ENCODE measurements around the gene BASP1.

The BASP1 gene

DNA sequence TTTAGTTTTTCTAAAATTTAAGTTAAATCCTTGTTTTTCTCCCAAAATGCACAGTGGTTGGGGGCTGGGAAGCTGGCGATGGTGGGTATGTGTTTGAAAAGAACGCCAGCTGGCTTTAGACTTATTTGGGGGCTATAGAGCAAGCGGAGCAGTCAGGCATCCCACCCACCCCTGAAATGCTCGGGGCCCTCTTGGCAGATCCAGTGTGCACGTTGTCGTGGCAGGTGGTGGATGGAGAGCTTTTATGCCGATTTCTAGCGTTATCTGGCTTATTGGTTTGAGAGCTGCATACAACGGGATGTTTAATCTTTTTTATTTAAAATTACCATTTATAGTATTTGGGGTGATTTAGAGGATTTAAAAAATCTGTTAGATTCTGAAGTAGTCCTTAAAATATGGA is 8.1 kb downstream of the BASP1 start:
- Histone ChIP-seq H3K27me3 (ENCODE audit: low read depth, low read length) (no peaks in the 10 kb centered on the region), H3K9me3 (ENCODE audit: control insufficient read depth in 1 of 2, low read length in 2 of 2) (no peaks in the 10 kb centered on the region)

DNA sequence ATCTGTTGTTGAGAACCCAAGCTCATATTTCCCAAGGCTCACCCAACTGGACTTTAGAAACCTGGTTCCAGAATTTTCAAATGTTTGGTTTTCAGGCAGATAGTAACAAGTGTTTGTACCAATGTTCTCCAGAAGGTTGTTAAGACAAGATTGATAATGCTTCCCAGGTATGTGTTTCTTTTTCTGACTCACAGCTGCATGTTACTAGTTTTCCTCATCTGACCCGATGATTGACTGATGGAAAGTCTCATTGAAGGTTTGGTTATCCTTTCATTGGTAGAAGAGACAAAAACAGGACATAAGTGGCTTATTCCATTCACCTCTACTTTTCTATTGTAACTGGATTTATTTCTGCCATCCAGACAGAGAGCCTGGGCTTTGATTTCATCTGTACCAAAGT is 10.4 kb downstream of the BASP1 start:
- Histone ChIP-seq H3K27ac (ENCODE audit: low read length) (no peak overlapping the region), H3K36me3 (ENCODE audit: control insufficient read depth in 1 of 2, insufficient read depth in 2 of 2, low read length in 2 of 2) (no peaks in the 10 kb centered on the region), H3K27me3 (ENCODE audit: low read depth, low read length) (no peaks in the 10 kb centered on the region), H3K4me3 (ENCODE audit: low read depth in 1 of 2, low read length in 2 of 2) (no peak overlapping the region), H3K4me1 (ENCODE audit: control insufficient read depth in 1 of 2, insufficient read depth in 2 of 2, low read length in 2 of 2) (no peaks in the 10 kb centered on the region), H3K9me3 (ENCODE audit: control insufficient read depth in 1 of 2, low read length in 2 of 2) (no peaks in the 10 kb centered on the region)

More for the DNA sequence above, 8.1 kb downstream of the BASP1 start:
- no peak overlapping the region for H3K4me3 ChIP-seq (ENCODE audit: low read depth in 1 of 2, low read length in 2 of 2)
- no peaks in the 10 kb centered on the region for H3K36me3 ChIP-seq (ENCODE audit: control insufficient read depth in 1 of 2, insufficient read depth in 2 of 2, low read length in 2 of 2)
- no peak overlapping the region for H3K27ac ChIP-seq (ENCODE audit: low read length)
- H3K4me1 ChIP-seq (ENCODE audit: control insufficient read depth in 1 of 2, insufficient read depth in 2 of 2, low read length in 2 of 2): no peaks in the 10 kb centered on the region

DNA sequence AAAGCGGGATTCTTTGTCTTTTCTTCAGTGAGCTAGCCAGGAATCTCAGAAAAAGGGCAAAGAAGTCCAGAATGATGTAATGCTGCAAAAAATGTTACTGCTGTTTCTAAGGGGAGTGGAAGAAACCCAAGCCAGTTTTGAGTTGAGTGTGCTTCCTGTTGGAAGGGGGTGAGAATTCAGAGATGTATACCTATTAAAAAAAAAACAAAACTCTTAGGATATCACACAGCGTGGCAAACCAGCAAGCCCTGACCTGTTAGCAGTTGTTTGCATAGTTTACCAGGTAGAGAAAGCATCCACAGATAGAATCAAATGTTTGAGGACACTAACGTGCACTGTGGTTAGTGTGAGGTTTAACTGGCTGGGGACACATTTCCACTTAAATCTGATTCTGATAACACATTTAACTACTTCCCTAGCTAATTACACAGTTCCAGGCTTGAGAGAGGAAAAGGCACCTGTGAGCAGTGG is 11.4 kb downstream of the BASP1 start:
- Histone ChIP-seq H3K4me1 (ENCODE audit: control insufficient read depth in 1 of 2, insufficient read depth in 2 of 2, low read length in 2 of 2) (no peaks in the 10 kb centered on the region), H3K9me3 (ENCODE audit: control insufficient read depth in 1 of 2, low read length in 2 of 2) (no peaks in the 10 kb centered on the region), H3K36me3 (ENCODE audit: control insufficient read depth in 1 of 2, insufficient read depth in 2 of 2, low read length in 2 of 2) (no peaks in the 10 kb centered on the region), H3K27me3 (ENCODE audit: low read depth, low read length) (no peaks in the 10 kb centered on the region), H3K4me3 (ENCODE audit: low read depth in 1 of 2, low read length in 2 of 2) (no peak overlapping the region), H3K27ac (ENCODE audit: low read length) (no peak overlapping the region)

DNA sequence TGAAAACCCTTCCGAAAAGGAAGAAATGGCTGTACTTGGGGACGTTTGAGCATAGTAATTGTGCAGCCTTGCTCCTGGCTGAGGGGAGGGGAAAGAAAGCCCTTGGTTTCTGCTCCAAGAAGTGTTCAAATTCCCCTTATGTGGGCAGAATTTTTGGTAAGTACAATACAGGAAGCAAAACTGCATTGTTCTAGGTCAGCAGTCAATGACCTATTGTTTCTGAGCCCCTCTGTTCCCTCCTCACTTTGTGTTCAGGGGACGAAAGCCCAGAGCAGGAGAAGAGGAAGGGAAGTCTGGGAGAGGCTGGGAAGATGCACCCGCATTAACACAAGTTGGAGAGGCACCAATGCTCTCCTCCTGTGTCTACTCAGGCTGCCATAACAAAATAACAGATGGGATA is 11.9 kb downstream of the BASP1 start:
- no peak overlapping the region for H3K4me3 ChIP-seq (ENCODE audit: low read depth in 1 of 2, low read length in 2 of 2)
- H3K36me3 ChIP-seq (ENCODE audit: control insufficient read depth in 1 of 2, insufficient read depth in 2 of 2, low read length in 2 of 2): no peaks in the 10 kb centered on the region
- no peaks in the 10 kb centered on the region for H3K4me1 ChIP-seq (ENCODE audit: control insufficient read depth in 1 of 2, insufficient read depth in 2 of 2, low read length in 2 of 2)
- no peak overlapping the region for H3K27ac ChIP-seq (ENCODE audit: low read length)
- H3K27me3 ChIP-seq (ENCODE audit: low read depth, low read length): no peaks in the 10 kb centered on the region
- no peaks in the 10 kb centered on the region for H3K9me3 ChIP-seq (ENCODE audit: control insufficient read depth in 1 of 2, low read length in 2 of 2)

DNA sequence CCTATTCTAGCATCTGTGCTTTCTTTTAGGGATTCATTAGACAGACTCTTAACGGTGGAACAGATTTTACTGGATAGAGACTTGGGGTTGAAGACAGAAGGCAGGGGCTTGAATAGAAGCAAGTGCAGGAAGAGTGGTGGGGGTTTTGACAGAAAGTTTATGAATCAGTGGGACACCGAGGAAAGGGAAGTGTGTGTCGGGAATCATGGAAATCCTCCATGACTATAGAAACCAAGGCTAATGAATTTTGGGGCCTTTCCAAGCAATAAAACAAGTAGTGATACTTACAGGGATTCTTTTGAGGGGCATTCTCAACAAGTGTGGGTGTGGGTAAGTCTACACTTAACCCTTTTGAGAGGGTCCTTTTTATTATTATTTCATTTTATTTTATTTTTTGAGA is 12.8 kb downstream of the BASP1 start:
- H3K27ac ChIP-seq (ENCODE audit: low read length): no peak overlapping the region
- no peaks in the 10 kb centered on the region for H3K4me1 ChIP-seq (ENCODE audit: control insufficient read depth in 1 of 2, insufficient read depth in 2 of 2, low read length in 2 of 2)
- H3K9me3 ChIP-seq (ENCODE audit: control insufficient read depth in 1 of 2, low read length in 2 of 2): no peaks in the 10 kb centered on the region
- no peak overlapping the region for H3K4me3 ChIP-seq (ENCODE audit: low read depth in 1 of 2, low read length in 2 of 2)
- H3K36me3 ChIP-seq (ENCODE audit: control insufficient read depth in 1 of 2, insufficient read depth in 2 of 2, low read length in 2 of 2): no peaks in the 10 kb centered on the region
- H3K27me3 ChIP-seq (ENCODE audit: low read depth, low read length): no peaks in the 10 kb centered on the region

DNA sequence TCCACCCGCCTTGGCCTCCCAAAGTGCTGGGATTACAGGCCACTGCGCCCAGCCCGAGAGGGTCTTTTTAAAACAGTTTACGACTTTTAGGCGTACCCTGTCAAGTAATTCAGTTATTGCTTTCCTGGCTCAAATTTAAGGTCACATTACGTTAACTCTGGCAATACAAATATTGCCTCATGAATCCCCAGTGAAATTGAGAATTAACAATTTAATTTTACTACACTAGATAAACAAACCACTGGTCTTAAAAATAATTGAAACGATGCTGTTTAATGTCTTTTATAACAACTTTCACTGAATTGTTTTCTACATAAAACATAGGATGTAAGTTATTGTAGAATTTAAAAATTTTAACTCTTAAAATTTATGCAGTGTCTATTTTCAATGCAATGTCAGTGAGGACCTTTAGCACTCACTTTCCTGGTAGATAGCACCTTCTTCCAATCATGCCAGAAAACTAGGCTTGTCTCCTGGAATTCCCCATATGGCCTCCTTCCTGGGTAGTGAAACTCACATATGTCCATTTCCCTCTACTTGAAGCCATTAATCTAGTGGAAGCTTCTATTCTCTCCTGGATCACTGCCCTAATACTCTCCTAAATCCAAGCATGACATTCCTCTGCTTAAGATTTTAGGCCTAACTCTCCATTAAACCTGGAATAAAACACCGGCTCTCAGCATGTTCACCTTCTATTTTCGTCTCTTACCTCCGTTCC is 13.5 kb downstream of the BASP1 start:
- no peak overlapping the region for H3K4me3 ChIP-seq (ENCODE audit: low read depth in 1 of 2, low read length in 2 of 2)
- H3K27ac ChIP-seq (ENCODE audit: low read length): no peak overlapping the region
- H3K9me3 ChIP-seq (ENCODE audit: control insufficient read depth in 1 of 2, low read length in 2 of 2): no peaks in the 10 kb centered on the region
- H3K36me3 ChIP-seq (ENCODE audit: control insufficient read depth in 1 of 2, insufficient read depth in 2 of 2, low read length in 2 of 2): no peaks in the 10 kb centered on the region
- no peaks in the 10 kb centered on the region for H3K4me1 ChIP-seq (ENCODE audit: control insufficient read depth in 1 of 2, insufficient read depth in 2 of 2, low read length in 2 of 2)
- no peaks in the 10 kb centered on the region for H3K27me3 ChIP-seq (ENCODE audit: low read depth, low read length)

DNA sequence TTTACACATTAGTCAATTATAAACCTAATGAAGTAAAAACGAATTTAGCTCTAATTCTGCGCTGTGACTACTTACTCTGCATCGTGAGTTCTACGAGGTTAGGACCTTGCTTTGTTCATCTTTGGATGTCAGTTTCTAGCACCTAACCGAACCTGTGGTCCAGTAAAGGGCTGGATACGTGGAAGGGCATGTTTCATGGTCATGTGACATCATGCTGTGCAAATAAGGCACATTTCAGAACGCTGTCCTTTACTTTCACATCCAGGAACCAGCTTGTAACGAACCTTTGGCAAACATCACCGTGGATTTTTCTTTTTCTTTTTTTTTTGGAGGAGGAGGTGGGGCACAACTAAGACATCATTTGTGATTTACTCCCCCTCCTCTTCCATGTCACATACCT is 15.0 kb downstream of the BASP1 start:
- H3K4me1 ChIP-seq (ENCODE audit: control insufficient read depth in 1 of 2, insufficient read depth in 2 of 2, low read length in 2 of 2): no peaks in the 10 kb centered on the region
- H3K27me3 ChIP-seq (ENCODE audit: low read depth, low read length): no peaks in the 10 kb centered on the region
- H3K9me3 ChIP-seq (ENCODE audit: control insufficient read depth in 1 of 2, low read length in 2 of 2): no peaks in the 10 kb centered on the region
- no peaks in the 10 kb centered on the region for H3K36me3 ChIP-seq (ENCODE audit: control insufficient read depth in 1 of 2, insufficient read depth in 2 of 2, low read length in 2 of 2)
- no peak overlapping the region for H3K27ac ChIP-seq (ENCODE audit: low read length)
- no peak overlapping the region for H3K4me3 ChIP-seq (ENCODE audit: low read depth in 1 of 2, low read length in 2 of 2)

DNA sequence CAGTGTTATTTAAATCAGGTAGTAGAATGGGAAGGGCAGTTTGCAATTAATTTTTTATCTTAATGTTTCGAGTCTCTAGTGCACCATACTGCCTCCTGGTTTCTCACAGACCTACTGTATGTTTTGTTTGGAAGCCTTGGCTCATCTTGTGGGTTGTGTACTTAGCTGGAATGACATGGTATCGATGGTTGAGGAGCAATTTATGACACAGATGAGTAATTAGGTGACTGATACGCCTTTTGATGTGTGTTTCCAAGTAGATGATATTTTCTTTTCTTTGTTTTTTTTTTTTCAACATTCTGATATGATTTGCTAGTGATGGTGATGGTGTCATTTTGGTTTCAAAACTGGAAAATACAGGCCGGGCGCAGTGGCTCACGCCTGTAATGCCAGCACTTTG is 16.1 kb downstream of the BASP1 start:
- H3K4me1 ChIP-seq (ENCODE audit: control insufficient read depth in 1 of 2, insufficient read depth in 2 of 2, low read length in 2 of 2): no peaks in the 10 kb centered on the region
- H3K27ac ChIP-seq (ENCODE audit: low read length): no peak overlapping the region
- H3K36me3 ChIP-seq (ENCODE audit: control insufficient read depth in 1 of 2, insufficient read depth in 2 of 2, low read length in 2 of 2): no peaks in the 10 kb centered on the region
- H3K9me3 ChIP-seq (ENCODE audit: control insufficient read depth in 1 of 2, low read length in 2 of 2): no peaks in the 10 kb centered on the region
- H3K4me3 ChIP-seq (ENCODE audit: low read depth in 1 of 2, low read length in 2 of 2): no peak overlapping the region
- H3K27me3 ChIP-seq (ENCODE audit: low read depth, low read length): no peaks in the 10 kb centered on the region

DNA sequence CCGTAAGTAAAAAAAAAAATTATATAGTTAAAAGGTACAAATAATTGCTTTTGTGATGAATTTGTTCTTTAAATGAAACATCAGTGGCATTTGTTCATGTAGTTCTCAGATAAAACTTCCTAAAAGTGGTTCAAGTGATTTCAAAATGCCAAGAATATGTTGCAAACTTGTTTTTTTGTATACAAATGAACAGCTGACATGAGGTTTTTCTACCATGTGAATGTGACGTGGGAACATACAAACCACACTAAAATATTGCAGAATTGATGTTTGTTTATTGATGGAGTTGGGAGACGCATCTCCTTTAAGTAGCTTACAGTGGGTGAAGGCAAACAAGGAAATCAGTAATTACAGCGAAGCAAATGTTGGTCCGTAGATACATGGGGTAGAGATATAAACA is 16.9 kb downstream of the BASP1 start:
- no peaks in the 10 kb centered on the region for H3K27me3 ChIP-seq (ENCODE audit: low read depth, low read length)
- no peaks in the 10 kb centered on the region for H3K9me3 ChIP-seq (ENCODE audit: control insufficient read depth in 1 of 2, low read length in 2 of 2)
- H3K27ac ChIP-seq (ENCODE audit: low read length): no peak overlapping the region
- no peaks in the 10 kb centered on the region for H3K4me1 ChIP-seq (ENCODE audit: control insufficient read depth in 1 of 2, insufficient read depth in 2 of 2, low read length in 2 of 2)
- no peak overlapping the region for H3K4me3 ChIP-seq (ENCODE audit: low read depth in 1 of 2, low read length in 2 of 2)
- no peaks in the 10 kb centered on the region for H3K36me3 ChIP-seq (ENCODE audit: control insufficient read depth in 1 of 2, insufficient read depth in 2 of 2, low read length in 2 of 2)

DNA sequence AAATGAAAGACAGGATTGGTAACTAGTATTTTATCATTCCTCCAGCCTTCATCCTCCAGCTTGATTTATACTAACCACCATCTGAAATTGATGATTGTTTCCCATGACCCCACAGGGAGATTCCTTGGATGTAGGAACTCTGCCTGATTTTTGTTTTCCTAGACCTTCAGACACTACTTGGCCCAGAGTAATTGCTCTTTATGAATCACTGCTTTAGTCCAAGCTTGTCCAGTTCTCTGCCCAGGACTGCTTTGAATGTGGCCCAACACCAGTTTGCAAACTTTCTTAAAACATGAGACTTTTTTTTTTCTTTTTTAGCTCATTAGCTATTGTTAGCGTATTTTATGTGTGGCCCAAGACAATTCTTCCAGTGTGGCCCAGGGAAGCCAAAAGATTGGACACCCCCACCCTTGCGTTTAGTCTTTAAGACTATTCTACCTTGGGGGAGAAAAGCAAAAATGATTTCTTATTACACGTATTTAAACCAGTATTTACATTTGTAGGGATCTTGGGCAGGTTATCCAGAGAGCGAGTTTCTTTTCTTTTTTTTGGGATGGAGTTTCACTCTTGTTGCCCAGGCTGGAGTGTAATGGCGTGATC is 18.4 kb downstream of the BASP1 start:
- Histone ChIP-seq H3K36me3 (ENCODE audit: control insufficient read depth in 1 of 2, insufficient read depth in 2 of 2, low read length in 2 of 2) (no peaks in the 10 kb centered on the region), H3K4me1 (ENCODE audit: control insufficient read depth in 1 of 2, insufficient read depth in 2 of 2, low read length in 2 of 2) (no peaks in the 10 kb centered on the region), H3K9me3 (ENCODE audit: control insufficient read depth in 1 of 2, low read length in 2 of 2) (no peaks in the 10 kb centered on the region), H3K27ac (ENCODE audit: low read length) (no peak overlapping the region), H3K27me3 (ENCODE audit: low read depth, low read length) (no peaks in the 10 kb centered on the region), H3K4me3 (ENCODE audit: low read depth in 1 of 2, low read length in 2 of 2) (no peak overlapping the region)

DNA sequence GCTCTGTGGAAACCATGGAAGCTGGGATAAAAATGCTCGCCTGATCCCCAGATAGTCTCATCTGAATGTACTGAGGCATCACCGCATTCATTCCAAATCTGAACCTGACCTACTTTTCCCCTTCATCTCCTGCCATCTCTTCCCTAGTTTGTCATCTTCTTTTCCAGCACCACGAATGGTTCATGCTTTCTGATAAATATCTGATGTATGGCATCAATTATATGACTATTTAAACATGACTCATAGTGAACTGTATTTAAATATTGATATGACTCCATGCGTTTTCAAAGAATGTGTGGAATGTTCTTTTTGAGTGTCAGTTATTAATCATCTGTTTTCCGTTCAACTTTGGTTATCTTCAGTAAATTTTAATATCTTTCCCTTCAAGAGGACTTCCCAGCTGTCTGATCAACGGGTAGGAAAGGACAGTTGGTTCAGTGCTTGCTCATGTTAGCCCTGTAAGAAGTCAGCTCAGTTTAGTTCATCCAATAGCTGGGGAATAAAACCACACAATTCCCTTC is 21.1 kb downstream of the BASP1 start:
- Histone ChIP-seq H3K36me3 (ENCODE audit: control insufficient read depth in 1 of 2, insufficient read depth in 2 of 2, low read length in 2 of 2) (no peaks in the 10 kb centered on the region), H3K27me3 (ENCODE audit: low read depth, low read length) (no peaks in the 10 kb centered on the region), H3K4me1 (ENCODE audit: control insufficient read depth in 1 of 2, insufficient read depth in 2 of 2, low read length in 2 of 2) (no peaks in the 10 kb centered on the region), H3K27ac (ENCODE audit: low read length) (no peak overlapping the region), H3K9me3 (ENCODE audit: control insufficient read depth in 1 of 2, low read length in 2 of 2) (no peaks in the 10 kb centered on the region), H3K4me3 (ENCODE audit: low read depth in 1 of 2, low read length in 2 of 2) (no peak overlapping the region)

DNA sequence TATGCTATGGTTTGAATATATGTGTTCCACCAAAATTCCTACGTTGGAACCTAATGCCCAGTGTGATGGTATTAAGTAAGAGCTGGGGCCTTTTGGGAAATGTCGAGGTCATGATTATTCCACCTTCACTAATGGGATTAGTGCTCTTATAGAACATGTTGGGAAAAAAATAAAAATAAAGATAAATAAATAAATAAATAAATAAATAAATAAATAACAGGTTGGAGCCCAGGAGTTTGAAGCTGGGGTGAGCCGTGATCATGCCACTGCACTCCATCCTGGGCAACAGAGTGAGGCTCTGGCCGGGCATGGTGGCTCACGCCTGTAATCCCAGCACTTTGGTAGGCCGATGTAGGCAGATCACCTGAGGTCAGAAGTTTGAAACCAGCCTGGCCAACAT is 22.5 kb downstream of the BASP1 start:
- Histone ChIP-seq H3K4me1 (ENCODE audit: control insufficient read depth in 1 of 2, insufficient read depth in 2 of 2, low read length in 2 of 2) (no peaks in the 10 kb centered on the region), H3K4me3 (ENCODE audit: low read depth in 1 of 2, low read length in 2 of 2) (no peak overlapping the region), H3K27ac (ENCODE audit: low read length) (no peak overlapping the region), H3K27me3 (ENCODE audit: low read depth, low read length) (no peaks in the 10 kb centered on the region), H3K9me3 (ENCODE audit: control insufficient read depth in 1 of 2, low read length in 2 of 2) (no peaks in the 10 kb centered on the region), H3K36me3 (ENCODE audit: control insufficient read depth in 1 of 2, insufficient read depth in 2 of 2, low read length in 2 of 2) (no peaks in the 10 kb centered on the region)

All from muscle layer of duodenum (tissue), 2 donors.